Endothelial cell of umbilical vein (primary cell): Measurements from ENCODE around the gene IQCH. TPM values are rescaled to one million over a fixed set of nuclear protein-coding genes. Genes with fewer than 3 reads are reported as not detected.

Experiments used
- BruUV-seq: library from RNA; stranded (reverse); fragments of 400-500 nt; replicated peaks from 2 replicates; lab custom pipeline; 2021; lab: Mats Ljungman, UMichigan
- CTCF ChIA-PET: fragments of 300-600, 350-600 bp; sonication (Branson Sonifier 250); formaldehyde crosslinking; loops from one replicate; lab custom pipeline; 2021; ENCODE audit warnings: antibody characterized with exemption, inconsistent platforms; lab: Charles Lee
- POLR2A ChIA-PET: fragments of 300-600, 350-600 bp; sonication (Branson Sonifier 250); formaldehyde crosslinking; loops from one replicate; lab custom pipeline; 2021; ENCODE audit warnings: antibody characterized with exemption, inconsistent platforms; lab: Charles Lee
- DNase-seq: peaks from one replicate; pipeline ENCODE4 v3.0.0-alpha.2; 2011; ENCODE audit warnings: low read depth, low spot score
- FAIRE-seq: peaks from 2 replicates; lab custom pipeline; 2011; peaks lifted over from hg19 to GRCh38; lab: Jason Lieb, UNC
- H2AFZ ChIP-seq: 2 replicates; pipeline ENCODE4 v1.6.0; 2012; ENCODE audit warnings: low read depth, low read length, control low read depth, inconsistent platforms
- H3K27ac ChIP-seq: 2 replicates; pipeline ENCODE4 v1.5.1; 2011; ENCODE audit warnings: low read depth, mild to moderate bottlenecking, control low read depth, low read length, moderate library complexity; ENCODE audit not compliant: insufficient read depth
- H3K27me3 ChIP-seq, 2 experiments: 2 replicates each; pipeline versions ENCODE4 v1.6.0 to v1.6.1; 2011; ENCODE audit warnings: low read length in 2 of 2, mixed read lengths in 1 of 2; ENCODE audit not compliant: control insufficient read depth in 2 of 2, insufficient read depth in 2 of 2
- H3K36me3 ChIP-seq, 2 experiments: 2 replicates in 1 of 2; 3 replicates in 1 of 2; pipeline ENCODE4 v1.5.1; 2011; ENCODE audit warnings: low read length in 2 of 2, mild to moderate bottlenecking in 1 of 2, moderate library complexity in 1 of 2; ENCODE audit not compliant: control insufficient read depth in 2 of 2, insufficient read depth in 2 of 2; ENCODE audit errors: extremely low read depth in 1 of 2
- H3K4me1 ChIP-seq: 3 replicates; pipeline ENCODE4 v1.5.1; 2011; ENCODE audit warnings: mild to moderate bottlenecking, low read length; ENCODE audit not compliant: control insufficient read depth, insufficient read depth; ENCODE audit errors: extremely low read depth
- H3K4me2 ChIP-seq: 2 replicates; pipeline ENCODE4 v1.6.1; 2011; ENCODE audit warnings: low read length, control low read depth, mixed read lengths; ENCODE audit not compliant: insufficient read depth
- H3K4me3 ChIP-seq, 3 experiments: fragments of 200-600 bp in 1 of 3; sonication (generic), shearing (Covaris generic) in 1 of 3; replicated peaks in 1 of 3; 2 replicates each; pipeline ENCODE4 v1.5.1; 2011 to 2016; ENCODE audit warnings: control low read depth in 3 of 3, low read length in 3 of 3, mild to moderate bottlenecking in 2 of 3, inconsistent platforms in 1 of 3, low read depth in 1 of 3, moderate library complexity in 1 of 3; ENCODE audit not compliant: insufficient read depth in 1 of 3
- H3K79me2 ChIP-seq: 2 replicates; pipeline ENCODE4 v1.6.0; 2012; ENCODE audit warnings: low read length, inconsistent platforms; ENCODE audit not compliant: control insufficient read depth, insufficient read depth
- H3K9ac ChIP-seq: replicated peaks from 2 replicates; pipeline ENCODE3; 2011; ENCODE audit warnings: low read length, control low read depth; ENCODE audit not compliant: insufficient read depth; ENCODE audit errors: extremely low read depth
- H3K9me1 ChIP-seq: replicated peaks from 3 replicates; pipeline ENCODE4 v1.6.0; 2011; ENCODE audit warnings: mild to moderate bottlenecking, low read length; ENCODE audit not compliant: control insufficient read depth, insufficient read depth; ENCODE audit errors: extremely low read depth
- H3K9me3 ChIP-seq: replicated peaks from 2 replicates; pipeline ENCODE4 v1.5.1; 2012; ENCODE audit warnings: low read length, inconsistent platforms; ENCODE audit not compliant: control insufficient read depth, insufficient read depth
- H4K20me1 ChIP-seq: replicated peaks from 2 replicates; pipeline ENCODE3; 2011; ENCODE audit warnings: mild to moderate bottlenecking, low read length; ENCODE audit not compliant: control insufficient read depth, insufficient read depth; ENCODE audit errors: extremely low read depth
- EZH2 ChIP-seq: IDR thresholded peaks from 2 replicates; pipeline ENCODE4 v1.6.1; 2012; ENCODE audit warnings: borderline replicate concordance, low read depth, mild to moderate bottlenecking, moderate library complexity, low read length, inconsistent platforms; ENCODE audit not compliant: severe bottlenecking
- FOS ChIP-seq: IDR thresholded peaks from 2 replicates; pipeline ENCODE4 v1.6.1; 2011; ENCODE audit warnings: mild to moderate bottlenecking, low read length, moderate library complexity, borderline replicate concordance; ENCODE audit not compliant: insufficient read depth
- GATA2 ChIP-seq: IDR thresholded peaks from 2 replicates; pipeline ENCODE4 v1.7.0; 2011; ENCODE audit warnings: low read depth, mild to moderate bottlenecking, moderate library complexity, mixed read lengths, low read length; ENCODE audit not compliant: insufficient read length, insufficient read depth
- JUN ChIP-seq: IDR thresholded peaks from 2 replicates; pipeline ENCODE4 v1.6.1; 2011; ENCODE audit warnings: borderline replicate concordance, low read depth; ENCODE audit not compliant: insufficient read length, insufficient read depth
- MYC ChIP-seq: IDR thresholded peaks from one replicate; pipeline ENCODE4 v1.6.1; 2011; ENCODE audit warnings: mild to moderate bottlenecking, low read depth, low read length
- POLR2A ChIP-seq: IDR thresholded peaks from 2 replicates; pipeline ENCODE4 v1.6.1; 2012; ENCODE audit warnings: low read depth, mild to moderate bottlenecking, control low read depth, low read length
- POLR2AphosphoS5 ChIP-seq: IDR thresholded peaks from 2 replicates; pipeline ENCODE4 v1.6.1; 2012; ENCODE audit warnings: low read depth, mild to moderate bottlenecking, control low read depth, low read length, moderate library complexity; ENCODE audit not compliant: insufficient read depth
- dilution Hi-C: fragments of 300-500 bp; cut with MboI; formaldehyde crosslinking; loops from one replicate; pipeline ENCODE4 v1.15.0; 2019; ENCODE audit warnings: low sequenced_read_pairs; ENCODE audit not compliant: extremely low pct_ligation_motif_present
- intact Hi-C: fragments of 100-400 bp; cut with micrococcal nuclease; formaldehyde crosslinking; loops from one replicate; pipeline ENCODE4 v1.10.0; 2022
- polyA plus RNA-seq, 4 experiments: library from polyadenylated mRNA; depleted of rRNA in 3 of 4; stranded (reverse) in 3 of 4; unstranded in 1 of 4; fragments of >200 nt; gene quantifications; 2 replicates each; pipeline versions ENCODE4 v1.2.1 to v1.2.3, GENCODE V29; 2011 to 2012; ENCODE audit warnings: missing spikeins in 1 of 4
- total RNA-seq: library from RNA; stranded (reverse); gene quantifications from 2 replicates; pipeline ENCODE4 v1.2.3, GENCODE V29; 2021
- TF ChIP-seq, protein P1 (sequence below), 2 donors: IDR thresholded peaks; 1 replicate in 1 of 2; 2 replicates in 1 of 2; pipeline ENCODE4 v1.5.1; 2011; ENCODE audit warnings: low read length in 2 of 2, mild to moderate bottlenecking in 2 of 2, moderate library complexity in 2 of 2, control low read depth in 1 of 2, inconsistent platforms in 1 of 2, low read depth in 1 of 2; ENCODE audit not compliant: insufficient read depth in 1 of 2; ENCODE audit errors: extremely low read depth in 1 of 2
- TF ChIP-seq, protein P2 (sequence below): IDR thresholded peaks from 2 replicates; pipeline ENCODE4 v1.6.1; 2011; ENCODE audit not compliant: insufficient read depth, insufficient read length

IQCH gene
- total and polyA plus RNA-seq, 2 donors (not counting 3 experiments of a cell fraction or from before 2014, with no cell fraction given), result 0.29 to 0.51 TPM

DNA sequence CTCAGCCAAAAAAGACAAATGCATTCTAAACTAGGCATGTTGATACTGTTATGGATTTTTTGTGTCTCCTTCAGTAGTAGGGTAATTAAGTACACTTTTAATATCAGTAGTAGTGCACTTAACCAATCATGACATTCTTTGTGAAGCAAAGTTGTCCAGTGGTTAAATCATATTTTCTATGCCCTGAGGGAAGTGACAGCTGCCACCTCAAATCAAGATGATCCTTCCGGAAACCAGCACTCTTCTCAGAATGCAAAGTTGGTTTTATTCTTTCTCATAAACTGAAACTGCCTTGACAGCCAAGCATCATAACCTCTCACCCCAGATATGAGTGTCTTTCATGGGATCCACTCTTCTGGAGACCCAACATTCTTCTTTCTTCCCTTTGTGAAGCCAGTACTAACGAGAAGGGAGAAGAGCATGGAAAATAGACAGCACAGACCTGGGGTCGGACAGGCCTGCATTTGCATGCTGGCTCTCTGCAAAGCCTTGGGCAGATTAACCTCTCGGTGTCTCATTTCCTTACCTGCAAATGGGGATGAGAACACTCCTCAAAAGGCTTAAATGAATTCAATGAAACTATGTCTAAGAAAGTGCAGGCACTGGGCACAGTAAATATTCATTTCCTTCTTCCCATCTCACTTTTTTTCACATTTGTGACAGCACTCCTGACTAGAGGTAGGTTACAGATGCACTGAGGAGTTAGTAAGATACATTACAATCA lies 13.3 kb upstream of the IQCH start:
- no peaks in the 10 kb centered on the region for H4K20me1 ChIP-seq
- no TSS peak for BruUV-seq
- POLR2A ChIA-PET, result no interaction called here

More for the DNA sequence above, 13.3 kb upstream of the IQCH start:
- H3K9me1 ChIP-seq, result no peaks in the 10 kb centered on the region
- no peaks in the 10 kb centered on the region for H3K9me3 ChIP-seq
- H3K4me3 ChIP-seq, result no peak overlapping the region
- DNase-seq (no peak), FAIRE-seq (no peak)
- H3K27ac ChIP-seq, result no peak overlapping the region
- H2AFZ ChIP-seq, result no peak overlapping the region
- TF ChIP-seq GATA2 (no peak), POLR2A (no peak), JUN (no peak), POLR2AphosphoS5 (no peak), FOS (no peak), MYC (no peak), EZH2 (no peak)
- TF ChIP-seq, protein P1, sequence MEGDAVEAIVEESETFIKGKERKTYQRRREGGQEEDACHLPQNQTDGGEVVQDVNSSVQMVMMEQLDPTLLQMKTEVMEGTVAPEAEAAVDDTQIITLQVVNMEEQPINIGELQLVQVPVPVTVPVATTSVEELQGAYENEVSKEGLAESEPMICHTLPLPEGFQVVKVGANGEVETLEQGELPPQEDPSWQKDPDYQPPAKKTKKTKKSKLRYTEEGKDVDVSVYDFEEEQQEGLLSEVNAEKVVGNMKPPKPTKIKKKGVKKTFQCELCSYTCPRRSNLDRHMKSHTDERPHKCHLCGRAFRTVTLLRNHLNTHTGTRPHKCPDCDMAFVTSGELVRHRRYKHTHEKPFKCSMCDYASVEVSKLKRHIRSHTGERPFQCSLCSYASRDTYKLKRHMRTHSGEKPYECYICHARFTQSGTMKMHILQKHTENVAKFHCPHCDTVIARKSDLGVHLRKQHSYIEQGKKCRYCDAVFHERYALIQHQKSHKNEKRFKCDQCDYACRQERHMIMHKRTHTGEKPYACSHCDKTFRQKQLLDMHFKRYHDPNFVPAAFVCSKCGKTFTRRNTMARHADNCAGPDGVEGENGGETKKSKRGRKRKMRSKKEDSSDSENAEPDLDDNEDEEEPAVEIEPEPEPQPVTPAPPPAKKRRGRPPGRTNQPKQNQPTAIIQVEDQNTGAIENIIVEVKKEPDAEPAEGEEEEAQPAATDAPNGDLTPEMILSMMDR (IDR thresholded peaks at IDR 0.05; ENCODE audit: extremely low read depth in 1 of 2, insufficient read depth in 1 of 2, low read depth in 1 of 2, low read length in 2 of 2), result no peak
- TF ChIP-seq, protein P2, sequence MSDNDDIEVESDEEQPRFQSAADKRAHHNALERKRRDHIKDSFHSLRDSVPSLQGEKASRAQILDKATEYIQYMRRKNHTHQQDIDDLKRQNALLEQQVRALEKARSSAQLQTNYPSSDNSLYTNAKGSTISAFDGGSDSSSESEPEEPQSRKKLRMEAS, result no peak
- H3K4me1 ChIP-seq, result peaks cover 6% of the 10 kb centered on the region
- CTCF ChIA-PET, result interaction anchor here (0.7 to 1.4 kb wide), 3 partner anchors 10 to 295 kb away, joined by 3 read pairs; no protein-coding TSS in a partner anchor
- H3K79me2 ChIP-seq, result peaks cover 47% of the 10 kb centered on the region
- no peaks in the 10 kb centered on the region for H3K27me3 ChIP-seq
- no peak overlapping the region for H3K4me2 ChIP-seq
- H3K36me3 ChIP-seq, result no peaks in the 10 kb centered on the region
- no peak overlapping the region for H3K9ac ChIP-seq
- intact Hi-C loops, result no loop called here
- dilution Hi-C loops, result no loop called here
